Suppressor macrophage treated with lipopolysaccharide for 1 hour (primary cell): ENCODE measurements around the gene CRYGS.
"Not testable (repeated sequence)": the region's sequence is repeated elsewhere in the genome, so short reads cannot be mapped to it uniquely, and the experiment has no call there.

ENCODE experiments used
- DNase-seq, 3 donors: peaks; one replicate each; pipeline ENCODE4 v3.0.0-alpha.2; 2020 to 2022

CRYGS gene

GRCh38 chr3:186544281-186544680 is at the start of gene CRYGS:
CRYGS (minus strand) TSS chr3:186544380; CDS start chr3:186544326, 54 bp downstream.
- no peak for DNase-seq

DNA sequence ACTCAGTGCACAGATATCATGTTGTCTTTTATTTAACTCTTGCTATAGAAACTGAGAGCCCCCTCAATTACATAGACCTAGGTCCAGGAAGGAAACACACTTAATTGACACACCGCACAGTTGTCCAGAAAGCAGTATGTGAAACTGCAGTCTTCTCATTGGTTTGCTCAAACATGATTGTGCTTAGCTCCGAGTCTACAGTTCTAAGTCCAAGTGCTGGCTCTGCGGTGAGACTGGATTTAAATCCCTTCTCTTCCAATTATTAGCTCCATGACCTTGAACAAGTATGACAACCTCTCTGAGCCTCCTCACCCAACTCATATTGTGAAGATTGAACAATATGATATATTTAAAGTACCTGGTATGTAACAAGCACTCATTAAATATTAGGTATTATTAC is 49.7 kb upstream of the CRYGS start:
- DNase-seq, result no peak

GRCh38 chr3:186592682-186593081 is 48.5 kb upstream of the CRYGS start:
- DNase-seq, result no peak

GRCh38 chr3:186590580-186591295 is 46.6 kb upstream of the CRYGS start:
- no peak for DNase-seq

GRCh38 chr3:186589856-186590579 is 45.8 kb upstream of the CRYGS start:
- DNase-seq, result no peak

GRCh38 chr3:186589121-186589520 is 44.9 kb upstream of the CRYGS start:
- DNase-seq, result no peak

GRCh38 chr3:186588632-186589031 is 44.5 kb upstream of the CRYGS start:
- no peak for DNase-seq

GRCh38 chr3:186587183-186587582 is 43.0 kb upstream of the CRYGS start:
- DNase-seq, result no peak

DNA sequence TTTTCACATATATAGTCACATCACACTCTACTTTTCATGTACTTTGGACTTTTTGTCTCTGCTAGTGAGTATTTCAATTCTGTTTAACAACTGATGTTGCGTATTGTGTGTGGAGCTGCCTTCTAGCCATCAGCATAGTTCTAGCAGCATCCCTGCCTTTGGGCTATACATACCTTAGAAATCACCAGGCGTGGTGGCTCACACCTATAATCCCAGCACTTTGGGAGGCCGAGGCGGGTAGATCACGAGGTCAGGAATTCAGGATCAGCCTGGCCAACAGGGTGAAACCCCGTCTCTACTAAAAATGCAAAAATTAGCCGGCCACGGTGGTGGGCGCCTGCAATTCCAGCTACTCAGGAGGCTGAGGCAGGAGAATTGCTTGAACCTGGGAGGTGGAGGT is 42.1 kb upstream of the CRYGS start:
- not testable (repeated sequence) for DNase-seq

GRCh38 chr3:186583831-186584230 is 39.7 kb upstream of the CRYGS start:
- DNase-seq, result no peak

DNA sequence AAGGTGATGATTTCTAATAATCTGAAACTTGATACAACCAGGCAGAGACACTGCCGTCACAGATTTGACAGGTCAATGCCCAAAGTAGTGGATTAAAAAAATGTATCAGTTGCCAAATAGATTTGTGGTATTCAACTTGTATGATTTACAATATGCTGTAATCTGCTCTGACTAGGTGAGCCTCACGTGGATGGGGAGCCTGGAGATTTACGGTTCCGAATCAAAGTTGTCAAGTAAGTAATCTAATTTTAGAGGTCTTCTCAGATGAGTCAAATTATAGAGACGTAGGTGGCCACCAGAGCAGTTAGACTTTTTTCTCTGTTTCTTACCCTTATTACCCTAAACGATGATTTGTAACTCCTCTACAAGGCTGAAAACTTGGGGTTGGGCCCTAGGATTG is 38.4 kb upstream of the CRYGS start:
- no peak for DNase-seq

DNA sequence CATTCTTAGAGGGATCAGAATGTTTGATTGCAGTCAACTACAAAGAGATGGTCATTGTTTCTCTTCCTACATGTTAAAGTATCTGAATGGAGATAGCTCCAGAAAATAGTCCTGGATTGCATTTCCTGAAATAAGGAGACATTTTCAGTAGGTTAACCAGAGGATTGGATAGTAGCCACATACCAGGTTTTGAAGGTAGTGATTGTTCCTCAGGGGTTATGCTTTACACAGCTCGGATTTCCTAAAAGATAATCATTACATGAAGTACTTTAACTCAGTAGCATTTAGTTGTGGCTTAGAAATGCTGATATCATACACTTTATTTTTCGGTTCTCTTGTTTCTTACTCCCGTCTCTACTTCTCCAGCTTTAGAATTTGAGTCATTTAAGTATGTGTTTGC is 36.6 kb upstream of the CRYGS start:
- no peak for DNase-seq

DNA sequence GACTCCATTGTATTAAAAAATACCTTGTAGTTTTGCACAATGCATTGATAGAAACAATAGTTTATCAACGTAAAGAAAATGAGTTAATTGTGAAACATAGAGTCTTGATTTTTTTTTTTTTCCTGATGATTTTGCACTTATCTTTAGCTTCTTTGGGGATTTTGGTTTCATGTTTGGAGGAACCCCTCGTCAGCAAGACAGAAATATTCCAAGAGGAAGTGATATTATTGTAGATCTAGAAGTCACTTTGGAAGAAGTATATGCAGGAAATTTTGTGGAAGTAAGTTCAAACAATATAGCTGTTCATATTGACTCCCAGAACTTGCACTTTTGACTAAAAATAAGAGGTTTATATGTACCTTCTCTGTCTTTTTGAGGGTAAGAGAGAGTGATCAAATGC is 33.3 kb upstream of the CRYGS start:
- peak; percentile 41 to 70 (median 67) for DNase-seq

DNA sequence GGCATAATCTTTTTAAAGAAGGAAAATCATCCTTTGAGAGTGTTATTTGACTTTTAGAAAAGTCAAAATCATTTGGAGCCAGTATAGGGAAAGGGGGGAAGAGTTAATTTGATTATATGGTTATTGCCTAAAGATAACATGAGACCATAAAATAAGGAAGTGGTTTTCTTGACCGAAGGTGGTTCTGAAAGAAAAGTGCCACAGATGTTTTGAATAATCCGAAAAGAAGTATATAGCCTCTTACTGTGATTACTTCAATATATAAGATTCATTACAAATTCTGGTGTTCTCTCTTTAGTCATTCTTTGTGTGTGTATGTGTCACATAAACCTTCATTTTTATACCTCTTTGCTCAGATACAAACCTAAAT is 27.4 kb upstream of the CRYGS start:
- DNase-seq, result peak in 1 of 3 donors; percentile 7

DNA sequence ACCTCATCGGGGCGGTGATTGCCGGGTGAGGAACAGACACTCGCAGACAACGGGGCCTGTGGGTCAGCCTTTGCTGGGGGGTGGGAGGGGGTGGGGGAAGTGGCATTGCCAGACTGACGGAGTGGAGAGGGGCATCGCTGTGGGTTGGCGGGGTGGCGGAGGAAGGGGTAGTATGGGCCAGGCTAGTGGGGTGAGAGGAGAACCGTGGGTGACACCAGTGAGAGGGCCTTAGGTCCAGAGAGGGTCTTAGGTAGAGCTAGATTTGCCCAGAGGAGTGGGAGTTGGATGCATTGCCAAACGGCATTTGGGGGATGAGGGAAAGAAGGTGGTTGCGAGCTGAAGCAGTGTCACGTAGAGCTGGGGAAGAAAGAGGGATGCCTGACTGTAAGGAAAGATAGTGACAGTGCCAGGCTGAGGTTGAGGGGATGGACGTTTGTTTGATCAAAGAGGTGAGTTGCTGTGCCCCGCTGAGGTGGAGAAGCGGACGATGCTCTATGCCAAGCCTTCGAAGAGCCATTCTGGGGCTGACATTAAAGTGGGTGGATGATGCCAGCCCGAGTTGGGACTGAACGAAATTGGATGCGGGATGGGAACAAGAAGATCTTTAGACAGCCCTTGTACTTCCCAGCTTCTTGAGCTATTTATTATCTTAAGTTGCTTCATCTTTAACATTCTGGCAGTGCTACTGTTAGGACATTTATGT is 26.9 kb upstream of the CRYGS start:
- no peak for DNase-seq

DNA sequence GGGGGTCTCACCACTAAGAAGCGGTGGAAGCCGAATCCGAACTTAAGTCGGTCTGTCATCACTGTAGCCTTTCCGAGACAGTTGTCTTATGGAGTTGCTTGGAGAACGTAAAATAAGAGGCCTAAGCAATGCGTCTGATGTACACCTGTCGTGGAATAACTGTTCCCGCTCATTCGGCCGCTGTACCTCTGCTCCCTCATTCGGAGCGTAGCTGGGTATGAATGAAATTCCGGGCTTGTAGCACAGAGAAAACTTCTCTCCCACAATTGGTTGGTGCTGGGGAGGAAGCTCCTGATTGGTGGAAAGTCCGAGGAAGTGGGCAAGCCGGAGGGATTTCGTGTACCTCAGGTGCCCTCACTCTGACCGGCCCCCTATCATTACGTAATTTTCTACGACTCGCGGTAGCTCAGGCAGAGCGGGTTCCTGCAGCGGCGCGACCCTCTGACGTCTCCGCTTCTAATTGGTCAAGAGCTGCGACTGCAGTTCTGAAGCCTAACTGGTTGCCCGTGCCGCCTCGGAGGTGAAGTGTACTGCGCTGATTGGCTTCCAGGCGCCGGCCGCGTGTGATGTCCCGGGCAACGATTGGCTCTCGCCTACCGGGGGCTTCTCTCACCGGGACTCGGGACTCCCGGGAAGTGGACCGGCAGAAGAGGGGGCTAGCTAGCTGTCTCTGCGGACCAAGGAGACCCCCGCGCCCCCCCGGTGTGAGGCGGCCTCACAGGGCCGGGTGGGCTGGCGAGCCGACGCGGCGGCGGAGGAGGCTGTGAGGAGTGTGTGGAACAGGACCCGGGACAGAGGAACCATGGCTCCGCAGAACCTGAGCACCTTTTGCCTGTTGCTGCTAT is 26.1 kb upstream of the CRYGS start, which contains the start of gene DNAJB11:
DNAJB11 (plus strand) TSS at position 625 of the 845 bp plus-strand sequence; CDS start at position 803, 178 bp downstream.
- DNase-seq, result peak; percentile 98 to 100 (median 100)

GRCh38 chr3:186569779-186570095 is 25.6 kb upstream of the CRYGS start:
- peak in 1 of 3 donors; percentile 7 for DNase-seq

- DNase-seq, result not testable (repeated sequence)
Observed at GRCh38 chr3:186569361-186569760, 25.2 kb upstream of the CRYGS start.

- peak; percentile 87 to 93 (median 92) for DNase-seq
Observed at GRCh38 chr3:186567072-186567921, 23.1 kb upstream of the CRYGS start, which contains the start of gene TBCCD1. TBCCD1 (minus strand) TSS chr3:186567339; CDS start chr3:186564329, 3,010 bp downstream.

DNA sequence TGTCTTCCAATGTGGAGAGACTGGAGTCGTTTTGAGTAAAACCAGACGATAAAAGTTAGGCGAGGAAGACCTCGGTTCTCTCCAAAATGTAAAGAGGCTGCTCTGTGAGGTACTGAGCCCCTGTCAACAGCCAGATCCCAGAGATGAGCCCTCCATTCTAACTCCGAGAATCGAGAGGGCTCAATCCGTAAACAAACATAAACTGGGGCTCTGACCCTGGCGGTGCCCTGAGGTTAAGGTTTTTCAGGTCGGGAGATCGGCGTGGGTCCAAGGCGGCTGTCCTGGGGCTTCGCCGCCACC is 22.5 kb upstream of the CRYGS start:
- no peak for DNase-seq

- no peak for DNase-seq
Observed at GRCh38 chr3:186564586-186564985, 20.4 kb upstream of the CRYGS start.
